HTERT RPE-1 (cell line): ENCODE results near the gene PLCXD3.
"Not testable (repeated sequence)": the region's sequence is repeated elsewhere in the genome, so short reads cannot be mapped to it uniquely, and the experiment has no call there.

ENCODE experiments used
- in situ Hi-C: fragments of 300-500 bp; cut with MboI; formaldehyde crosslinking; loops from 4 replicates; pipeline ENCODE4 v1.14.3; 2020; ENCODE audit warnings: low sequenced_read_pairs

The PLCXD3 gene

GRCh38 chr5:41363343-41363986 lies 146.9 kb downstream of the PLCXD3 start:
- in situ Hi-C loops, result no loop called here

GRCh38 chr5:41356786-41357185 lies 153.6 kb downstream of the PLCXD3 start:
- in situ Hi-C loops, result no loop called here

- in situ Hi-C loops, result no loop called here
Measured at GRCh38 chr5:41349846-41350245, 160.6 kb downstream of the PLCXD3 start.

- in situ Hi-C loops, result no loop called here
Measured at GRCh38 chr5:41347569-41347968, 162.8 kb downstream of the PLCXD3 start.

GRCh38 chr5:41346609-41347008 lies 163.8 kb downstream of the PLCXD3 start:
- in situ Hi-C loops, result no loop called here

GRCh38 chr5:41345295-41345694 lies 165.1 kb downstream of the PLCXD3 start:
- in situ Hi-C loops, result no loop called here

GRCh38 chr5:41339339-41339738 lies 171.1 kb downstream of the PLCXD3 start:
- in situ Hi-C loops, result no loop called here

- in situ Hi-C loops, result no loop called here
Measured at GRCh38 chr5:41338136-41338675, 172.2 kb downstream of the PLCXD3 start.

GRCh38 chr5:41337724-41338123 lies 172.7 kb downstream of the PLCXD3 start:
- in situ Hi-C loops, result no loop called here

GRCh38 chr5:41337216-41337615 lies 173.2 kb downstream of the PLCXD3 start:
- in situ Hi-C loops, result no loop called here

- in situ Hi-C loops, result no loop called here
Measured at GRCh38 chr5:41336471-41336870, 173.9 kb downstream of the PLCXD3 start.

- in situ Hi-C loops, result no loop called here
Measured at GRCh38 chr5:41335596-41336181, 174.7 kb downstream of the PLCXD3 start.

- in situ Hi-C loops, result no loop called here
Measured at GRCh38 chr5:41334758-41335157, 175.6 kb downstream of the PLCXD3 start.

- in situ Hi-C loops, result no loop called here
Measured at GRCh38 chr5:41334221-41334620, 176.2 kb downstream of the PLCXD3 start.

- in situ Hi-C loops, result no loop called here
Measured at GRCh38 chr5:41325074-41325473, 185.3 kb downstream of the PLCXD3 start.

GRCh38 chr5:41322826-41323225 lies 187.6 kb downstream of the PLCXD3 start:
- in situ Hi-C loops, result not testable (repeated sequence)

- in situ Hi-C loops, result no loop called here
Measured at GRCh38 chr5:41312478-41313060, 197.8 kb downstream of the PLCXD3 start.

GRCh38 chr5:41312066-41312465 lies 198.3 kb downstream of the PLCXD3 start:
- in situ Hi-C loops, result no loop called here

- in situ Hi-C loops, result no loop called here
Measured at GRCh38 chr5:41309275-41309674, 201.1 kb downstream of the PLCXD3 start.

- in situ Hi-C loops, result no loop called here
Measured at GRCh38 chr5:41306005-41306404, 204.4 kb downstream of the PLCXD3 start.

GRCh38 chr5:41305056-41305455 lies 205.3 kb downstream of the PLCXD3 start:
- in situ Hi-C loops, result no loop called here

GRCh38 chr5:41296066-41296465 lies 214.3 kb downstream of the PLCXD3 start:
- in situ Hi-C loops, result no loop called here
